Glutamatergic neuron (in vitro differentiated cells): Measurements from ENCODE around the gene RBM5. TPM values are rescaled to one million over a fixed set of nuclear protein-coding genes. Genes with fewer than 3 reads are reported as not detected.

Experiments
- DNase-seq: peaks from one replicate; pipeline ENCODE4 v3.0.0; 2022
- H3K27ac Mint-ChIP-seq: one replicate; pipeline ENCODE4 v1.8.0; 2020; ENCODE audit warnings: mild to moderate bottlenecking, mixed read lengths, inconsistent platforms; ENCODE audit not compliant: unreplicated experiment
- H3K27me3 Mint-ChIP-seq: one replicate; pipeline ENCODE4 v1.8.0; 2020; ENCODE audit warnings: mild to moderate bottlenecking, moderate library complexity, mixed read lengths, inconsistent platforms; ENCODE audit not compliant: unreplicated experiment
- H3K36me3 Mint-ChIP-seq: one replicate; pipeline ENCODE4 v1.8.0; 2020; ENCODE audit warnings: mild to moderate bottlenecking, mixed read lengths, inconsistent platforms; ENCODE audit not compliant: unreplicated experiment
- H3K4me1 Mint-ChIP-seq: one replicate; pipeline ENCODE4 v1.8.0; 2020; ENCODE audit warnings: mild to moderate bottlenecking, low read depth, mixed read lengths, inconsistent platforms; ENCODE audit not compliant: unreplicated experiment
- H3K4me3 Mint-ChIP-seq: one replicate; pipeline ENCODE4 v1.8.0; 2020; ENCODE audit warnings: mild to moderate bottlenecking, mixed read lengths, inconsistent platforms; ENCODE audit not compliant: unreplicated experiment
- H3K9me3 Mint-ChIP-seq: one replicate; pipeline ENCODE4 v1.8.0; 2020; ENCODE audit warnings: mild to moderate bottlenecking, moderate library complexity, mixed read lengths, inconsistent platforms; ENCODE audit not compliant: unreplicated experiment
- CTCF ChIP-seq: fragments of 200-600 bp; sonication (generic); IDR thresholded peaks from one replicate; pipeline ENCODE4 v1.5.0; 2021; ENCODE audit not compliant: partially characterized antibody, unreplicated experiment
- total RNA-seq: library from RNA; stranded (reverse); fragmentation: NEBNext Ultra II Directional; extraction: Animal tissue kit (Norgen Biotek cat#: 25700); gene quantifications from one replicate; pipeline ENCODE4 v1.2.1, GENCODE V29; 2021; ENCODE audit not compliant: unreplicated experiment

Gene RBM5
- total RNA-seq, 1 donor from 2014 or later, result 363 TPM

GRCh38 chr3:50134367-50134766 is 45.6 kb downstream of the RBM5 start:
- DNase-seq, result no peak
- no peaks in the 10 kb centered on the region for H3K36me3 Mint-ChIP-seq
- no peak overlapping the region for H3K4me3 Mint-ChIP-seq
- peaks cover 13% of the 10 kb centered on the region for H3K27me3 Mint-ChIP-seq
- H3K4me1 Mint-ChIP-seq, result peaks cover 5% of the 10 kb centered on the region
- peaks cover 4% of the 10 kb centered on the region for H3K9me3 Mint-ChIP-seq
- H3K27ac Mint-ChIP-seq, result no peak overlapping the region
- no peak for TF ChIP-seq CTCF

DNA sequence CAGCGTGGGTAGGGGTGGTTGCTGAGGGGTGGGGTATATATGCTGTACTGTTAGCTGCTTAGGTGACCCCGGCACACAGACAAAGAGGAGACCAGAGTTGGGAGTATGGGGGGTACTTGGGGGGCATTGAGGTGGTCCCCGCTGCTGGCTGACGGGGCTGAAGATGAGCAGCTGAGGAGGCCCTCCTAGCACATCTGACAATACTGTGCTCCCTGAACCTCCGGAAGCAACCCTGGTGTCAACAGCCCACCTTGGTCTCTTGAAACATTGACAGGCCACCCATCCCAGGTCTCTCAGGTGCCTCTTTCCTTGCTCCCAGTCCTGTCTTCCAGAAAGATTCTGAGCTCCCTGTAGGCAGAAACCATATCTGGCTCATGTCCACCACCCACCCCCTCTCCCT is 47.2 kb downstream of the RBM5 start:
- TF ChIP-seq CTCF, result no peak
- Mint-ChIP-seq H3K27ac (no peak overlapping the region), H3K4me3 (no peak overlapping the region), H3K27me3 (peaks cover 14% of the 10 kb centered on the region), H3K4me1 (peaks cover 5% of the 10 kb centered on the region), H3K9me3 (peaks cover 4% of the 10 kb centered on the region), H3K36me3 (no peaks in the 10 kb centered on the region)
- no peak for DNase-seq

DNA sequence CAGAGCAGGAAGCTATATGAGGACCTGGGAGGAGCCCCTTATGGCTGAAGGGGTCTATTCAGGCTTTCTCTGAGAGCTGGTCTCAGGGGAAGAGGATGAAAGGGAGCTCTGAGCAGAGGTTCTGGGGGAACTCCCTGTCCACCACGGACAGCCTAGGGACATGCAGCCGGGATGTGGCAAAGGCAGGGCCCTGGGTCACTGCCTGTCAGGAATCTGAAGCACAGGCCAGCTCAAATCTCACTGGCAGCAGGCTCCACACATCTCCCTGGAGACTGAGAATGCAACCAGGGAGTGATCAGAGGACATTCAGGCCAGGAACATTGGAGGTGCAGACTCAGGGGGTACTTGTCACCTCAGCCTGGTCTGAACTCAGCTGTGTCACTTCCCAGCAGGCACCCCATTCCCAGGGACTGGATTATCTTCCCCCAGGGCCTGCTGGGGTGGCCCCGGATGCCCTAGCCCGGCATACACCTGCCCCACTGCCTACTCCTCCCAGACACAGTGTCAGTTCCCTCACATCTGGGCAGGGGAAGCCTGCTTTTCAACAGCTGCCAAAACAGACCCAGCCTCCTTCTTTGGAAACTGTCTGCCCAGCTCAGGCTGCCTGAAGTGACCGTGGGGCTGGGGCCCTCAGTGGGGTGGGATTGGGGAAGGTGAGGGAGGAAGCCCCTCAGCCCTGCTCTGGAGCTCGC is 48.1 kb downstream of the RBM5 start:
- no peak for TF ChIP-seq CTCF
- peaks cover 3% of the 10 kb centered on the region for H3K4me1 Mint-ChIP-seq
- H3K27me3 Mint-ChIP-seq, result peaks cover 12% of the 10 kb centered on the region
- no peak for DNase-seq
- H3K27ac Mint-ChIP-seq, result no peak overlapping the region
- no peak overlapping the region for H3K4me3 Mint-ChIP-seq
- peaks cover 7% of the 10 kb centered on the region for H3K9me3 Mint-ChIP-seq
- H3K36me3 Mint-ChIP-seq, result no peaks in the 10 kb centered on the region

GRCh38 chr3:50137531-50137930 is 48.8 kb downstream of the RBM5 start:
- no peak overlapping the region for H3K4me3 Mint-ChIP-seq
- H3K9me3 Mint-ChIP-seq, result peaks cover 7% of the 10 kb centered on the region
- H3K27ac Mint-ChIP-seq, result no peak overlapping the region
- H3K36me3 Mint-ChIP-seq, result no peaks in the 10 kb centered on the region
- DNase-seq, result no peak
- peaks cover 1% of the 10 kb centered on the region for H3K4me1 Mint-ChIP-seq
- no peak for TF ChIP-seq CTCF
- H3K27me3 Mint-ChIP-seq, result peaks cover 13% of the 10 kb centered on the region
